Measurements from ENCODE around the gene CEP120. TPM values are rescaled to one million over a fixed set of nuclear protein-coding genes. Genes with fewer than 3 reads are reported as not detected.
"Not testable (repeated sequence)": the region's sequence is repeated elsewhere in the genome, so short reads cannot be mapped to it uniquely, and the experiment has no call there.

Gene CEP120
- total RNA-seq, 2 experiments from 2014 or later = 31.7 to 33.2 TPM

- Mint-ChIP-seq H3K27ac (peak overlapping the region; percentile 73), H3K4me1 (ENCODE audit: low read depth) (peaks cover 31% of the 10 kb centered on the region), H3K9me3 (no peaks in the 10 kb centered on the region), H3K27me3 (no peaks in the 10 kb centered on the region), H3K36me3 (no peaks in the 10 kb centered on the region), H3K4me3 (no peak overlapping the region)
- DNase-seq = peak; percentile 76
- intact Hi-C loops (cut with micrococcal nuclease) = loop anchor here (1.0 kb wide), 3 partner anchors 8 to 74 kb away; partner anchors contain the start of genes CEP120 and CSNK1G3
- CTCF ChIA-PET = interaction anchor here (0.7 to 1.1 kb wide), 3 partner anchors 12 to 107 kb away, joined by 3 to 4 read pairs (median 4); partner anchors contain the start of gene CEP120
- POLR2A ChIA-PET = interaction anchor here (1.6 to 2.1 kb wide), 4 partner anchors 8 to 74 kb away, joined by 4 to 31 read pairs (median 6); partner anchors contain the start of genes CEP120 and CSNK1G3
Measured at GRCh38 chr5:123438244-123438643, 15.0 kb upstream of the CEP120 start.

DNA sequence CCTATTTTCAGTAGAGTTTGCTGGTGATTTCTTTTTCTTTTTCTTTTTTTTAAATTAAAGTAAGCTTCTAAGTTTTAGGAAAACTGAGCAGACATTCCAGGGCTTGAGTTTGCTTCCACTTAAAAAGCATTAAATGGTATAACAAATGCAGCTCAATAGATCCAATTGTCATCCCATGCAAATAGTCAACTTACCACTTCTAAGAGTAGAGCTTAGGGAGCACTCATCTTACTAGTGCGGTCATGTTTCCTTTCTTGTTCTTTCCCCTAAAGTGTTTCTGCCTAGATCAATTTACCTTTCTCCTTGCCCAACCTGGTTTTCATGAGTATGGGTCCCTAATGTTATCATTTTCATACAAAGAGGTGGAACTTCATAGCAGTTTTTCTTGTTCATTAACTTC is 13.0 kb upstream of the CEP120 start:
- Mint-ChIP-seq H3K36me3 (no peaks in the 10 kb centered on the region), H3K4me1 (ENCODE audit: low read depth) (peaks cover 23% of the 10 kb centered on the region)

GRCh38 chr5:123434796-123435195 is 11.6 kb upstream of the CEP120 start:
- intact Hi-C loops (cut with micrococcal nuclease) = no loop called here
- Mint-ChIP-seq H3K9me3 (no peaks in the 10 kb centered on the region), H3K4me3 (no peak overlapping the region), H3K27ac (no peak overlapping the region), H3K4me1 (ENCODE audit: low read depth) (peaks cover 18% of the 10 kb centered on the region), H3K36me3 (no peaks in the 10 kb centered on the region), H3K27me3 (peaks cover 6% of the 10 kb centered on the region)
- POLR2A ChIA-PET = no interaction called here
- CTCF ChIA-PET = interaction anchor here (1.2 kb wide), 1 partner anchor 12 kb away, joined by 6 read pairs; the partner anchor contains the start of gene CEP120
- DNase-seq = no peak

More for the DNA sequence above, 13.0 kb upstream of the CEP120 start:
- Mint-ChIP-seq H3K27me3 (peaks cover 6% of the 10 kb centered on the region), H3K4me3 (no peak overlapping the region), H3K27ac (no peak overlapping the region), H3K9me3 (no peaks in the 10 kb centered on the region)
- intact Hi-C loops (cut with micrococcal nuclease) = no loop called here
- ChIA-PET POLR2A (no interaction called here), CTCF (interaction anchor here (0.8 to 0.9 kb wide), 2 partner anchors 13 to 145 kb away, joined by 3 read pairs; partner anchors contain the start of gene CEP120)
- no peak for DNase-seq

- intact Hi-C loops (cut with micrococcal nuclease) = no loop called here
- Mint-ChIP-seq H3K4me1 (ENCODE audit: low read depth) (peaks cover 12% of the 10 kb centered on the region), H3K4me3 (no peak overlapping the region), H3K9me3 (no peaks in the 10 kb centered on the region), H3K27ac (no peak overlapping the region), H3K27me3 (peaks cover 6% of the 10 kb centered on the region), H3K36me3 (no peaks in the 10 kb centered on the region)
- ChIA-PET POLR2A (interaction anchor here (1.4 kb wide), 1 partner anchor 10 kb away, joined by 10 read pairs; the partner anchor contains the start of gene CEP120), CTCF (interaction anchor here (1.2 kb wide), 1 partner anchor 11 kb away, joined by 6 read pairs; the partner anchor contains the start of gene CEP120)
- DNase-seq = no peak
Measured at GRCh38 chr5:123433596-123433995, 10.4 kb upstream of the CEP120 start.

DNA sequence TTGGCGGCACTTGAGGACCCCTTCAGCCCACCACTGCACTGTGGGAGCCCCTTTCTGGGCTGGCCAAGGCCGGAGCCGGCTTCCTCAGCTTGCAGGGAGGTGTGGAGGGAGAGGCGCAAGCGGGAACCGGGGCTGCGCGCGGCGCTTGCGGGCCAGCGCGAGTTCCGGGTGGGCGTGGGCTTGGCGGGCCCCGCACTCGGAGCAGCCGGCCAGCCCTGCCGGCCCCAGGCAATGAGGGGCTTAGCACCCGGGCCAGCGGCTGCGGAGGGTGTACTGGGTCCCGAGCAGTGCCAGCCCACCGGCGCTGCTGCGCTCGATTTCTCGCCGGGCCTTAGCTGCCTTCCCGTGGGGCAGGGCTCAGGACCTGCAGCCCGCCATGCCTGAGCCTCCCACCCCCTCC is 7.2 kb upstream of the CEP120 start:
- intact Hi-C loops (cut with micrococcal nuclease) = loop anchor here (1.0 kb wide), 1 partner anchor 8 kb away; no protein-coding TSS in a partner anchor
- H3K4me1 Mint-ChIP-seq (ENCODE audit: low read depth); H3K4me3 Mint-ChIP-seq; CTCF ChIA-PET; H3K27me3 Mint-ChIP-seq; H3K36me3 Mint-ChIP-seq; H3K9me3 Mint-ChIP-seq; H3K27ac Mint-ChIP-seq; DNase-seq: not testable (repeated sequence)
- POLR2A ChIA-PET = interaction anchor here (1.1 kb wide), 1 partner anchor 8 kb away, joined by 4 read pairs; no protein-coding TSS in a partner anchor

DNA sequence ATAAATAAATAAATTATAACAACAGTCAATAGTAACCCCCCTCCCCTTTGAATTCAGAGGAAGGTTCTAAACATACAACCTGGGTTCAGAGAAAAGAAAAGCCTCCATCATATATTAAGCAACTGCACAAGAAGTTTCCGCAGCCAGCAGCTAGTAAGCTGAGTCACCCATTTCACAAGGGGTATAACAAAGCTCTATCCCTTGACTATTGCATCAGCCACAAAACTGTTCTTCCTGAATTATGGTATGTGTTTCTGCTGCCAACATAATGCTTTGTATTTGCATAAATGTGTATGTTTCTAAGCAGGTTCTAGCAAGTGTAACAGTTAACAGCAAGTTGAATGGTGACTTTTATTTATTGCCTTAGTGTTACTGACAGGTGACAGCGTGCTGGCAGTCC is 6.8 kb upstream of the CEP120 start:
- intact Hi-C loops (cut with micrococcal nuclease) = loop anchor here (1.0 kb wide), 1 partner anchor 8 kb away; no protein-coding TSS in a partner anchor
- POLR2A ChIA-PET = interaction anchor here (1.1 kb wide), 1 partner anchor 9 kb away, joined by 4 read pairs; no protein-coding TSS in a partner anchor
- CTCF ChIA-PET = no interaction called here
- Mint-ChIP-seq H3K27me3 (peaks cover 6% of the 10 kb centered on the region), H3K4me3 (no peak overlapping the region), H3K27ac (no peak overlapping the region), H3K36me3 (no peaks in the 10 kb centered on the region), H3K4me1 (ENCODE audit: low read depth) (peaks cover 11% of the 10 kb centered on the region), H3K9me3 (no peaks in the 10 kb centered on the region)
- peak; percentile 25 for DNase-seq

DNA sequence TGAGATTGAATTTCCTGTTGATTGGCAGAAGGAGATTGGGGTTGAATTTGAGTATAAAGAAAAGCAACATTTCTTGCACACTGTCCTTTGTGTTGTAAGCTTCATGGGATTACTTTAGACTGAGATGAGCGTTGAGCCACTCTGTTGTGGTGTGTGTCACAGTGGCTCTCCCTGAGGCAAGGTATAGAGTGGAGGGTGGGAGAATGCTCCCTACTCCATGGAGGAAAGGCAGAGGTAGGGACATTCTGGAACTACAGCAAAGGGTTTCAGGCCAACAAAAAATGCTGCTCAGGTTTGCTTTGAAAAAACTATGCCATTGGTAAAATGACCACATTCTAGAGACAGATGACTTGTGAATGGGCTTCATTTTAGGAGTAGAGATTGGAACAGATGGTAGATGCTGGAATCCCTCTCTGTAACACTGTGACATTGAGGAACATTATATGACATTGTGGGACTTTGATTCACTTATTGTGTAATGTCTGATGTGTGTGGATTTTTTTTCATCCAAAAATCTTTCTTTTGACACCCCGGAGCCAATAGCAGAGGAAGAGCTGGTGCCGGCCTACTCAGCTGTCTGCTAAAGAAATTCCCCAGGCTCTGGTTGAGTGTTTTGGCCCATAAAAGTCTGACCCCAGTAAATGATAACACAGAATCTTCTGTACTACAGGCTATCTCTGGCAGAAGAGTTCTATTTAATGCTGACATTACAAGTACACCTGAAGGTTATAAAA is 6.2 kb upstream of the CEP120 start:
- no peaks in the 10 kb centered on the region for H3K9me3 Mint-ChIP-seq
- H3K4me3 Mint-ChIP-seq = no peak overlapping the region
- H3K27me3 Mint-ChIP-seq = peaks cover 6% of the 10 kb centered on the region
- ChIA-PET POLR2A (interaction anchor here (1.1 kb wide), 1 partner anchor 9 kb away, joined by 4 read pairs; no protein-coding TSS in a partner anchor), CTCF (no interaction called here)
- H3K36me3 Mint-ChIP-seq = no peaks in the 10 kb centered on the region
- DNase-seq = no peak
- no peak overlapping the region for H3K27ac Mint-ChIP-seq
- H3K4me1 Mint-ChIP-seq (ENCODE audit: low read depth) = peaks cover 13% of the 10 kb centered on the region
- intact Hi-C loops (cut with micrococcal nuclease) = no loop called here

GRCh38 chr5:123428521-123429220 is 5.5 kb upstream of the CEP120 start:
- Mint-ChIP-seq H3K4me1 (ENCODE audit: low read depth) (peaks cover 20% of the 10 kb centered on the region), H3K27me3 (peaks cover 6% of the 10 kb centered on the region), H3K36me3 (no peaks in the 10 kb centered on the region), H3K27ac (no peak overlapping the region), H3K4me3 (no peak overlapping the region), H3K9me3 (no peaks in the 10 kb centered on the region)
- POLR2A ChIA-PET = no interaction called here
- no peak for DNase-seq
- CTCF ChIA-PET = no interaction called here
- intact Hi-C loops (cut with micrococcal nuclease) = no loop called here

DNA sequence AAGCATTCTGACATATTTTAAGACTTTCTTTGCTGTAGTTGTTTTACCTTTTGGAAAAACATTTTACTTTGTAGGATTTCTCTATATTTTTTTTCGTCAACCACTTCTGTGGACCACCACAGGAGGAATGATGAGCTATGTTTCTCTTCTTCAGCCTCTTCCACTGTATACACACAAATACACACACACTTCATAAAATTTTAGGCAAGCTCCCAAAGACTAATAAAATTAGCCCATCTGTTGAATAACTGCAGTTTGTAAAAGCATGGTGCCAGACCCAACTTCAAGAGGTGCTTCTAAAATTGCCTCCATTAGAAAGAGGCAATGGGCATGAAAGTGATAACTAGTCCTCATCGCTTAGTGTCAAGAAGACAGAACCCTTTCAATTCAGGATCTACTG is 4.1 kb upstream of the CEP120 start:
- H3K9me3 Mint-ChIP-seq = no peaks in the 10 kb centered on the region
- peaks cover 20% of the 10 kb centered on the region for H3K4me1 Mint-ChIP-seq (ENCODE audit: low read depth)
- no peak overlapping the region for H3K4me3 Mint-ChIP-seq
- no peak for DNase-seq
- peaks cover 6% of the 10 kb centered on the region for H3K27me3 Mint-ChIP-seq
- H3K27ac Mint-ChIP-seq = no peak overlapping the region
- POLR2A ChIA-PET = no interaction called here
- no peaks in the 10 kb centered on the region for H3K36me3 Mint-ChIP-seq
- CTCF ChIA-PET = interaction anchor here (1.0 kb wide), 1 partner anchor 183 kb away, joined by 4 read pairs; no protein-coding TSS in a partner anchor
- intact Hi-C loops (cut with micrococcal nuclease) = no loop called here

DNA sequence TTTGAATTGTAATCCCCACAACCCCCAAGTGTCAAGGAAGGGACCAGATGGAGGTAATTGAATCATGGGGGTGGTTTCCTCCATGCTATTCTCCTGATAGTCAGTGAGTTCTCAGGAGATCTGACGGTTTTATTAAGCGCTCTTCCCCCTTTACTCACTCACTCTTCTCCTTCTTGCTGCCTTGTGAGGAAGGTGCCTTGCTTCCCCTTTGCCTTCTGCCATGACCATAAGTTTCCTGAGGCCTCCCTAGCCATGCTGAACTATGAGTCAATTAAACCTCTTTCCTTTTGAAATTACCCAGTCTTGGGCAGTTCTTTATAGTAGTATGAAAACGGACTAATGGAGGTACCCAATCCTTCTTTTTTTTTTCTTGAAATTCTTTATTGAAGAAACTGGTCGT is 2.2 kb upstream of the CEP120 start:
- no peak for DNase-seq
- peak overlapping the region; percentile 54 for H3K27ac Mint-ChIP-seq
- ChIA-PET POLR2A (no interaction called here), CTCF (interaction anchor here (1.1 kb wide), 1 partner anchor 17 kb away, joined by 3 read pairs; no protein-coding TSS in a partner anchor)
- no peaks in the 10 kb centered on the region for H3K36me3 Mint-ChIP-seq
- no peak overlapping the region for H3K4me3 Mint-ChIP-seq
- no peaks in the 10 kb centered on the region for H3K9me3 Mint-ChIP-seq
- H3K4me1 Mint-ChIP-seq (ENCODE audit: low read depth) = peaks cover 21% of the 10 kb centered on the region
- no peaks in the 10 kb centered on the region for H3K27me3 Mint-ChIP-seq
- intact Hi-C loops (cut with micrococcal nuclease) = no loop called here

GRCh38 chr5:123422433-123423277 is 548 bp downstream of the CEP120 start:
- ChIA-PET POLR2A (interaction anchor here (0.9 to 2.8 kb wide), 19 partner anchors 10 to 713 kb away, joined by 3 to 69 read pairs (median 6); partner anchors contain the start of gene CSNK1G3), CTCF (interaction anchor here (0.6 to 2.9 kb wide), 30 partner anchors 9 to 250 kb away, joined by 3 to 33 read pairs (median 4); partner anchors contain the start of gene CSNK1G3)
- Mint-ChIP-seq H3K9me3 (no peaks in the 10 kb centered on the region), H3K27ac (no peak overlapping the region), H3K4me3 (no peak overlapping the region), H3K4me1 (ENCODE audit: low read depth) (peaks cover 34% of the 10 kb centered on the region), H3K27me3 (no peaks in the 10 kb centered on the region), H3K36me3 (peaks cover 5% of the 10 kb centered on the region)
- intact Hi-C loops (cut with micrococcal nuclease) = loop anchor here (1.0 kb wide), 7 partner anchors 16 to 648 kb away; partner anchors contain the start of genes CSNK1G3 and SNX24
- peak; percentile 42 for DNase-seq

All from activated CD4-positive, alpha-beta memory T cell treated with anti-CD3 and anti-CD28 coated beads for 36 hours (primary cell).